GM23338 (cell line): ENCODE measurements around the gene SHB. TPM values are rescaled to one million over a fixed set of nuclear protein-coding genes. Genes with fewer than 3 reads are reported as not detected.
A peak's percentile ranks its signal among the peaks of the same experiment; 100 is the strongest.

Experiments used
- ATAC-seq: fragments of 200-7000 bp; cut with Tn5 transposase; 3 replicates; pipeline ENCODE4 v1.9.1; 2020
- DNase-seq: peaks from one replicate; pipeline ENCODE4 v3.0.0-alpha.2; 2015; ENCODE audit warnings: low spot score
- H2AFZ ChIP-seq: fragments of 200-600 bp; sonication (generic); 2 replicates; pipeline ENCODE4 v1.8.0; 2016; ENCODE audit warnings: antibody characterized with exemption, mild to moderate bottlenecking, moderate library complexity
- H3F3A ChIP-seq: fragments of 200-600 bp; sonication (generic); replicated peaks from 2 replicates; pipeline ENCODE4 v1.8.0; 2017; ENCODE audit warnings: antibody characterized with exemption, mixed run types, low read depth
- H3K27ac ChIP-seq: fragments of 200-600 bp; sonication (generic); 2 replicates; pipeline ENCODE4 v1.6.1; 2016; ENCODE audit warnings: low read depth
- H3K27me3 ChIP-seq: fragments of 200-600 bp; sonication (generic); 2 replicates; pipeline ENCODE4 v1.8.0; 2016; ENCODE audit warnings: mild to moderate bottlenecking, mixed run types, moderate library complexity; ENCODE audit not compliant: insufficient read depth
- H3K36me3 ChIP-seq: fragments of 200-600 bp; sonication (generic); 2 replicates; pipeline ENCODE4 v1.8.0; 2016; ENCODE audit warnings: mild to moderate bottlenecking; ENCODE audit not compliant: insufficient read depth
- H3K4me1 ChIP-seq: fragments of 200-600 bp; sonication (generic); 2 replicates; pipeline ENCODE4 v1.8.0; 2016; ENCODE audit warnings: mild to moderate bottlenecking, moderate library complexity; ENCODE audit not compliant: insufficient read depth
- H3K4me2 ChIP-seq: fragments of 200-600 bp; sonication (generic); 2 replicates; pipeline ENCODE4 v1.7.1; 2017; ENCODE audit warnings: mixed run types
- H3K4me3 ChIP-seq: fragments of 200-600 bp; sonication (generic); 2 replicates; pipeline ENCODE4 v1.6.1; 2016; ENCODE audit warnings: mixed run types
- H3K79me2 ChIP-seq: fragments of 200-600 bp; sonication (generic); replicated peaks from 2 replicates; pipeline ENCODE4 v1.8.0; 2017; ENCODE audit warnings: mild to moderate bottlenecking; ENCODE audit not compliant: insufficient read depth
- H3K9me2 ChIP-seq: fragments of 200-600 bp; sonication (generic); 2 replicates; pipeline ENCODE4 v1.8.0; 2017; ENCODE audit not compliant: insufficient read depth
- H4K20me1 ChIP-seq: fragments of 200-600 bp; sonication (generic); replicated peaks from 2 replicates; pipeline ENCODE4 v1.8.0; 2017; ENCODE audit warnings: mild to moderate bottlenecking; ENCODE audit not compliant: insufficient read depth
- H3K27ac Mint-ChIP-seq: 2 replicates; pipeline ENCODE4 v1.8.0; 2020; ENCODE audit warnings: inconsistent platforms, mild to moderate bottlenecking, moderate library complexity, mixed read lengths
- H3K27me3 Mint-ChIP-seq: 3 replicates; pipeline ENCODE4 v1.8.0; 2022; ENCODE audit warnings: low read depth, mild to moderate bottlenecking, moderate library complexity, mixed read lengths, inconsistent platforms; ENCODE audit not compliant: insufficient read depth, poor library complexity
- H3K36me3 Mint-ChIP-seq: 3 replicates; pipeline ENCODE4 v1.8.0; 2021; ENCODE audit warnings: low read depth, mild to moderate bottlenecking, inconsistent platforms, moderate library complexity, mixed read lengths
- H3K4me1 Mint-ChIP-seq: 3 replicates; pipeline ENCODE4 v1.8.0; 2020; ENCODE audit warnings: mild to moderate bottlenecking, inconsistent platforms, mixed read lengths
- H3K4me3 Mint-ChIP-seq: 3 replicates; pipeline ENCODE4 v1.8.0; 2021; ENCODE audit warnings: moderate library complexity, mild to moderate bottlenecking, inconsistent platforms, mixed read lengths
- H3K9me3 Mint-ChIP-seq: 3 replicates; pipeline ENCODE4 v1.8.0; 2020; ENCODE audit warnings: moderate library complexity, mild to moderate bottlenecking, inconsistent platforms, mixed read lengths
- CREB1 ChIP-seq: fragments of 250-450 bp; sonication (Bioruptor Pico); IDR thresholded peaks from 2 replicates; pipeline ENCODE4 v1.5.0; 2020; ENCODE audit warnings: low read depth, mild to moderate bottlenecking, moderate library complexity
- CTCF ChIP-seq, 2 experiments: fragments of 200-600 bp in 1 of 2; sonication (generic) in 1 of 2; conservative IDR thresholded peaks; 2 replicates each; pipeline versions ENCODE4 v1.5.1 to v1.6.1; 2016 to 2017; ENCODE audit warnings: antibody characterized with exemption in 2 of 2, low read depth in 2 of 2, mild to moderate bottlenecking in 2 of 2, moderate library complexity in 1 of 2
- ETS1 ChIP-seq: IDR thresholded peaks from 2 replicates; pipeline ENCODE4 v1.6.1; 2016; ENCODE audit warnings: antibody characterized with exemption
- EZH2 ChIP-seq: fragments of 200-600 bp; sonication (generic); IDR thresholded peaks from one replicate; pipeline ENCODE4 v1.8.0; 2017; ENCODE audit warnings: antibody characterized with exemption, mild to moderate bottlenecking, low read depth; ENCODE audit not compliant: unreplicated experiment
- JUNB ChIP-seq: IDR thresholded peaks from one replicate; pipeline ENCODE4 v1.6.1; 2016; ENCODE audit warnings: antibody characterized with exemption; ENCODE audit not compliant: unreplicated experiment
- NANOG ChIP-seq: IDR thresholded peaks from 2 replicates; pipeline ENCODE4 v1.6.1; 2016; ENCODE audit warnings: antibody characterized with exemption, borderline replicate concordance
- POLR2AphosphoS5 ChIP-seq: IDR thresholded peaks from 2 replicates; pipeline ENCODE4 v1.6.1; 2016; ENCODE audit warnings: antibody characterized with exemption, low read depth
- REST ChIP-seq: IDR thresholded peaks from one replicate; pipeline ENCODE4 v1.6.1; 2018; ENCODE audit warnings: antibody characterized with exemption; ENCODE audit not compliant: unreplicated experiment
- ZNF114 ChIP-seq: fragments of 250-450 bp; sonication (Bioruptor Pico); IDR thresholded peaks from 2 replicates; pipeline ENCODE4 v1.5.0; 2020; ENCODE audit warnings: mild to moderate bottlenecking, moderate library complexity
- ZNF331 ChIP-seq: fragments of 250-450 bp; sonication (Bioruptor Pico); IDR thresholded peaks from 2 replicates; pipeline ENCODE4 v1.5.0; 2020; ENCODE audit warnings: low read depth, mild to moderate bottlenecking, moderate library complexity
- ZNF462 ChIP-seq: fragments of 250-450 bp; sonication (Bioruptor Pico); IDR thresholded peaks from 2 replicates; pipeline ENCODE4 v1.5.0; 2020; ENCODE audit warnings: mild to moderate bottlenecking, moderate library complexity
- polyA plus RNA-seq: library from polyadenylated mRNA; unstranded; fragments of >200 nt; fragmentation: Nextera tagmentation; extraction: Ambion mirVana; gene quantifications from 2 replicates; pipeline ENCODE4 v1.2.1, GENCODE V29; 2016
- total RNA-seq: library from RNA; depleted of rRNA; stranded (reverse); fragments of >200 nt; shearing (Covaris generic); gene quantifications from 2 replicates; pipeline ENCODE4 v1.2.3, GENCODE V29; 2014

The SHB gene
- total and polyA plus RNA-seq, 2 experiments from 2014 or later: 1.5 to 14.0 TPM

- ATAC-seq: peak; percentile 14
- Mint-ChIP-seq H3K9me3 (no peaks in the 10 kb centered on the region), H3K27ac (peak overlapping the region; percentile 60; the same call in 1 of the 2 replicates), H3K4me1 (peaks cover 56% of the 10 kb centered on the region), H3K4me3 (no peak overlapping the region), H3K27me3 (peaks cover 8% of the 10 kb centered on the region), H3K36me3 (no peaks in the 10 kb centered on the region)
- DNase-seq: no peak
- H3K79me2 ChIP-seq: no peaks in the 10 kb centered on the region
- H4K20me1 ChIP-seq: no peaks in the 10 kb centered on the region
- H3F3A ChIP-seq: no peaks in the 10 kb centered on the region
- H3K4me2 ChIP-seq: no peak overlapping the region
- no peaks in the 10 kb centered on the region for H3K27me3 ChIP-seq
- H3K4me1 ChIP-seq: peaks cover 9% of the 10 kb centered on the region
- H3K9me2 ChIP-seq: no peaks in the 10 kb centered on the region
- TF ChIP-seq REST: no peak
- TF ChIP-seq CTCF (conservative IDR thresholded peaks at IDR 0.05; ENCODE audit: low read depth in 2 of 2): no peak
- TF ChIP-seq POLR2AphosphoS5: no peak
- TF ChIP-seq ZNF462 (CRISPR knock-in tag): no peak
- no peak for TF ChIP-seq JUNB
- no peak for TF ChIP-seq NANOG
- TF ChIP-seq ZNF331 (CRISPR knock-in tag): no peak
- TF ChIP-seq EZH2: no peak
- no peak for TF ChIP-seq ETS1
- TF ChIP-seq CREB1 (CRISPR knock-in tag): no peak
- no peak for TF ChIP-seq ZNF114 (CRISPR knock-in tag)
- no peak overlapping the region for H2AFZ ChIP-seq
- no peak overlapping the region for H3K4me3 ChIP-seq
- H3K36me3 ChIP-seq: no peaks in the 10 kb centered on the region
- H3K27ac ChIP-seq: no peak overlapping the region
These were observed 145.8 kb downstream of the SHB start for GRCh38 chr9:37923118-37923795.
